A673 (cell line): Measurements from ENCODE around the gene MSL1.

Experiments used
- CTCF ChIP-seq: fragments of 300-800, 200-600 bp; sonication (generic); conservative IDR thresholded peaks from 2 replicates; pipeline ENCODE4 v1.5.1; 2017; ENCODE audit warnings: low read depth, mild to moderate bottlenecking, antibody characterized with exemption, low read length, moderate library complexity, mixed read lengths
- EZH2 ChIP-seq: fragments of 200-600 bp; sonication (generic); IDR thresholded peaks from 2 replicates; pipeline ENCODE4 v1.6.1; 2017; ENCODE audit warnings: borderline replicate concordance, low read depth, mild to moderate bottlenecking, mixed read lengths, antibody characterized with exemption, low read length; ENCODE audit not compliant: poor library complexity, severe bottlenecking

GRCh38 chr17:40100419-40100668 lies 21.4 kb upstream of the MSL1 start, which contains the start of gene NR1D1:
- TF ChIP-seq CTCF (no peak), EZH2 (no peak)
